AG20443 (cell line): ENCODE results near the gene CACNA1G.

Experiments used
- DNase-seq: peaks from one replicate; pipeline ENCODE4 v3.0.0; 2012; ENCODE audit warnings: low spot score, mixed read lengths

The CACNA1G gene

GRCh38 chr17:50568659-50569058 lies 8.1 kb downstream of the CACNA1G start:
- no peak for DNase-seq

DNA sequence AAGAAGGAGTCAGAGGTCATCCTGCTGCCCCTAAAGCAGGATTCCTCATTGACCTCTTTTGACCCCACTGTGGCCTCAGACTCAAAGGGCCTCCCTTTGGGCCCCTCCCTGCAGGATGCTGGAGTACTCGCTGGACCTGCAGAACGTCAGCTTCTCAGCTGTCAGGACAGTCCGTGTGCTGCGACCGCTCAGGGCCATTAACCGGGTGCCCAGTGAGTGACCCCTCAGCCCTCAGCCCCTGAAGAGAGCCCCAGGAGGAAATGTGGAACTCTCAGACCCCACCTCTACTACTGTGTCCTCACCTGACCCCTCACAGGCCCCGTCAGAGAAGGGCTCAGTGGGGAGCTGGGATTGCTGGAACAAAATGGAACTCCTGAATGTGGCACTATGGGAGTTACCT lies 9.1 kb downstream of the CACNA1G start:
- DNase-seq: no peak

- DNase-seq: no peak
Measured at GRCh38 chr17:50570032-50570431, 9.5 kb downstream of the CACNA1G start.

DNA sequence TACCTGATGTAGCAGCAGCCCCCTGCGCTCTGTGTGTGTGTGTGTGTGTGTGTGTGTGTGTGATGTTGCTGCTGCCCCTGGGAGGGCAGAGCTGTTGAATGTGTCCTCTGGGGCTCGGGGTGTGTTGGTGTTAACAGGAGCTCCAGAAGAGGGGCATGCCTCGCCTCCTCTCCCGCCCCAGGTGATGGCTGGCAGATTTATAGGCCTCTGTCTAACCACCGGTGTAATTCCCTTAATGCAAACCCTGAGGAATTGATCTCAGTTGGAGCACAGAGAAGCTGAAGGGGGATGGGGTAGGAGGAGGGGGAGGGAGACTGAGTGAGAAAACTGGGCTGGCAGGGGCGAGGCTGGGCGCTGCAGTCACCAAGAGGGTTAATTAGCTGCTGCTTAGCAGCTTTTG lies 10.0 kb downstream of the CACNA1G start:
- no peak for DNase-seq

- DNase-seq: no peak
Measured at GRCh38 chr17:50571681-50572080, 11.2 kb downstream of the CACNA1G start.

DNA sequence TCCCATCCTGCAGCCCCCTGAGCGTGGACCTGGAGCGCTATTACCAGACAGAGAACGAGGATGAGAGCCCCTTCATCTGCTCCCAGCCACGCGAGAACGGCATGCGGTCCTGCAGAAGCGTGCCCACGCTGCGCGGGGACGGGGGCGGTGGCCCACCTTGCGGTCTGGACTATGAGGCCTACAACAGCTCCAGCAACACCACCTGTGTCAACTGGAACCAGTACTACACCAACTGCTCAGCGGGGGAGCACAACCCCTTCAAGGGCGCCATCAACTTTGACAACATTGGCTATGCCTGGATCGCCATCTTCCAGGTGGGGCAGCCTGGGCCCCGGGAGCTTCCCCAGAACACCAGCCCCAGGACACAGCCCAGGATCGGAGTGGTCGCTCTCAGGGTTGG lies 12.0 kb downstream of the CACNA1G start:
- no peak for DNase-seq

DNA sequence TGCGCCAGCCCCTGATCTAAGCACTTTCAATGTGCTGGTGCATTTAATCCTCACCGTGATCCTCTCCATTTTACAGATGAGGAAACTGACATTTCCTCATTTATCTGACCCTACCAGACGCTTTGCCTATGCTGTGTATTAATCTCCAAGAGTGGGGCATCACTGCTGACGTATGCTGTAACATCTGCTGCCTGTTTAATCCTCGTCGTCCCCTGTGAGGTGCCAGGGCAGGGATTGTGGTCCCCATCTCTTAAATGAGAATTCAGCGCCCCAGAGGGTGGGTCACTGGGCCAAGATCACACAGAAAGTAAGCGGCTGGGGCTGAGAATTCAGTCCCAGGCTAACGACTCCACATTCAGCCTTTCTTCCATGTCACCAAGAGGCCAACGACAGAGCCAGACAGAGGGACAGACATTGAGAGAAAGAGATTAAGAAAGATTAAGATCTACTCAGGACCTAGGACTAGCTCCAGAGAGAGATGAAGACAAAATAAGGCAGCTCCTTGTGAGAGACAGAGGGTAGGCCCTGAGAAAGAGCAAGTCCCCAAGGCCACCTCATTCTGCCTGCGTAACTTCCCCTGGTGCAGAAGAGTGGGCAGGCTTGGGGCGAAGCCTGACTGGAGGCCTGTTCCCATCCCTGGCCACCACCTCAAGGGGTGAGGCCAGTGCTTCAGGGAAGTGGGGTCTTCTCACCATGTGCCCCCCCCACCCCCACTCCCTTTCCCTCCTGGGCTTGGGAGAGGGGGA lies 13.5 kb downstream of the CACNA1G start:
- DNase-seq: no peak

- DNase-seq: no peak
Measured at GRCh38 chr17:50575581-50576210, 15.2 kb downstream of the CACNA1G start.

- no peak for DNase-seq
Measured at GRCh38 chr17:50576864-50577263, 16.3 kb downstream of the CACNA1G start.

GRCh38 chr17:50577451-50577954 lies 17.0 kb downstream of the CACNA1G start:
- no peak for DNase-seq

- no peak for DNase-seq
Measured at GRCh38 chr17:50578173-50578572, 17.7 kb downstream of the CACNA1G start.

DNA sequence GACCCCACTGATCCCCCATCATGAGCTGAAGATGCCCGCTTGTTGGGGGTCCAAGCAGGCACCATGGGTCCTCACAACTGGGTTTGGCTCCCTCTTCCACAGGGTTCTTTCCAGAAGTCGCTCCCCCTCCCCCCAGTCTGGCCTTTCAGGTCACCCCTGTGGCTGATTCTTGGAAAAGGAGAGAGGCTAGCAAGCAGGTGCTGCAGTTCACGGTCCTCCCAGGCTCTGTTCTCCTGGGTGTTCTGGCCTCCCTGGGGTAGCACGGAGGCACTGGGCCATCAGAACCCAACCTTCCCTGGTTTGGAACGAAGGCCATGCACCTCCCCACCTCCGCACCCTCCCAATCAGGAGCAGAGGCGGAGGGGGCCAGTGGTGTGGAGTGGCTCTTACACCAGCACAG lies 18.9 kb downstream of the CACNA1G start:
- DNase-seq: no peak

DNA sequence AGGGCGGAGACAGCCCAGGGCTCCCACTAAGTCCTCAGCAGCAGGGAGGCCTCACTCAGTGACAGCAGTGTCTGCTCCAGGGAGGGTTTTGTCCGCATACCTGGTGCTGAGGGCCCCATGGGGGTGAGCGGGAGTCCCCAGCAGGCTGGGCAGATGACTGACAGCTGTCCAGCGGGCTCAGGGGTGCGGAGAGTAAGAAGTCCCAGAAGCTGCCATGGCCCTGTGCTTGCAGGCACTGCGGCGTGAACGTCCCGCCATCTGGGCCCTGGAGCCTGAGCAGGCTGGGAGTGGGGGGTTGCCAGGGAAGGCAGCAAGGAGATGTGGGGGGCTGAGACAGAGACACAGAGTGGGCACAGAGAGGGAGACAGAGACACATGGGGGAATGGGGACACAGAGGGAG lies 20.1 kb downstream of the CACNA1G start:
- no peak for DNase-seq

DNA sequence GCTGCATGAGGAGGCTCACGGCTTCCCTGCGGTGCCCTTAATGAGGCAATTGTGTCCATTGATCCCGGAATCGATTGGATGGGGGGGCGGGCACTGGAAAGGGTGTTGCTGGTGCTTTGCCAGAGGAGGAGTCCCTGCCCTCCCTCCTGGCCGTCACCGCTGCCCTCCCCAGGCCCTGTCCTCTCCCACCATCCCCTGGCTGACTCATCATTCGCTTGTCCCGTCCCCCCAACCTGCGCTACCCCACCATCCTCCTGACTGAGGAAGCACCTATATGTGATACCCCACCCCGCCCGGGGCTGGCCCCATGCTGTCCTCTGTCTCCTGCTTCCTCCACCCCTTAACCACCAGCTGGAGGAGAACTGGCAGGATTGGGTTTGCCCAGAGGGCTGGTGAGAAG lies 20.8 kb downstream of the CACNA1G start:
- DNase-seq: no peak

DNA sequence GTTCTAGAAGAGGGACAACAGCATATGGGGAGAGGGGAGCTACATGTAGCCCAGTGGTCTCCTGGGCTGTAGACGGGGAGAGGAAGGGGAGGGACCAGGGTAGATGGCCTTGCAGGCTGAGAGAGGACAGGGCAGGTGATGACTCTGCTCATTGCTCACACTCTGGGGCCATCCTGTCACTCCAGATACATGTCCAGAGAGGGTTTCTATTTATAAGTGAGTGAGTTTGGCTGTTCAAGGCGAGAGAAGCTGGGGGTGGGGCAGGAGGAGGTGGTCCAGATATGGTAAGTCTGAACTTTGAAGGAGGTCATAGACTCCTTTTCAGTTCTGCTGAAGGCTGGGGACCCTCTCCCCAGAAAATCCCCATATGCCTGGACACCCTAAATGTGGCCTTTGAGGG lies 22.2 kb downstream of the CACNA1G start:
- DNase-seq: no peak

DNA sequence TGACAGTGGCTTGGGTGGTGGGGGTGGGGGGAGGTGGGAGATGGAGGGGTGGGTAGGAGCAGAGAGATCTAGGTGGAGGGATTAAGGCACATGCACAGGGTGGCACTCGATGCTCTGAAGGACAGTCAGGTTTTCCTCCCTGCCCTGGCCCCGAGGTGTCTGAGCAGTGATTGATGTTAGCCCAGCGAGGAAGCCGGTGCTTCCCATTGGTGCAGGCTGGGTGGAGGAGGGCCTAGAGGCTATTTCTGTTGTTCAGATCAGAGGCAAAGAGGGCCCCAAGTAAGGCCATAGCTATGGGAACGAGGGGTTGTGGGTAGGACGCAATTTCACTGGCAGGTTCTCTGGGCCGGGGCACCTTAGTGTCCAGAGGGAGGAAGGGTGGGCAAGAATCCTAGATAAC lies 23.1 kb downstream of the CACNA1G start:
- no peak for DNase-seq

GRCh38 chr17:50584116-50584515 lies 23.6 kb downstream of the CACNA1G start:
- DNase-seq: no peak

- DNase-seq: no peak
Measured at GRCh38 chr17:50584749-50585148, 24.2 kb downstream of the CACNA1G start.

- no peak for DNase-seq
Measured at GRCh38 chr17:50585346-50585745, 24.8 kb downstream of the CACNA1G start.

GRCh38 chr17:50585891-50586290 lies 25.4 kb downstream of the CACNA1G start:
- no peak for DNase-seq

DNA sequence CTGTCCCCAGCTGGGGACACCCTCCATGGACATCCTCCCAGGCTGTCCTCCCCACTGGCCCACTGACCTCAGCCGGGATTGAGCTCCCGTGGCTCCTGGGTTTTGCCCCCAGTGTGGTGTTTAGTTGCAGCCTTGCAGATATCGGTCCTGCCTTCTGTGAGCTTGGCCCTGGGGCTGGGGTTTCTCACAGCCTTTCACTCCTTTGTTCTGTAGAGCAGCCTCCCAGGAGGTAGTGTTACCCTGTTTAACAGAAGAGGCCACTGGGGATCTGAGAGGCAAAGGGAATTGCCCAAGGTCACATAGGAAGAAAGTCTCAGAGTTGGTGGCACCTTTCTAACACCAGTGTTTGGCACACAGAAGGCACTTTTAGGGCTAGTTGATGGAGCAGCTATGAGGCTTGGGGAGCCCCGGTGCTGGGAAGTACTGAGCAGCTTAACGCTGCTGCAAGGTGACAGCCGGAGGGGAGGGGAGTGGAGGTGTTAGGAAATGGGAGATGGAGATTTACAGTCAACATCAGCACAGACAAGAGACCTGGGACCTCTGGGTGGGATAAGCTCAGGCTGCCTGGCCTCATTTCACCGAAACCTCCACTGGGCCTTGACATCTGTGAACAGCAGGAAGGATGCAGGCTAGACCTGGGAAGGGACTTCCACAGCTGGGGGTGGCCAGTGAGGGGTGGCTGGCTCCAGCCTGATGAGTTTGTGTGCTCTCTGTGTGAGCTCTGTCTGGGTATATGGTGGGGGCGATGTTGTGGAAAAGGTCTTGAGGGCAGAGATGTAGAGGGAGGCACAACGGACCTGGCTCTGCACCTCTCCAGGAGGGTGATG lies 26.1 kb downstream of the CACNA1G start:
- no peak for DNase-seq

- DNase-seq: no peak
Measured at GRCh38 chr17:50587571-50587970, 27.1 kb downstream of the CACNA1G start.
